Neutrophil (primary cell): ENCODE measurements around the gene SLC9A5.

Experiments used
- H3K27ac ChIP-seq: fragments of 200-600 bp; sonication (generic); 2 replicates; pipeline ENCODE4 v1.5.1; 2016; ENCODE audit warnings: mild to moderate bottlenecking, moderate library complexity
- H3K27me3 ChIP-seq: fragments of 200-600 bp; sonication (generic); 2 replicates; pipeline ENCODE4 v1.6.0; 2016; ENCODE audit warnings: mild to moderate bottlenecking
- H3K36me3 ChIP-seq: fragments of 200-600 bp; sonication (generic); 2 replicates; pipeline ENCODE4 v1.5.1; 2017
- H3K4me1 ChIP-seq, 2 experiments: fragments of 200-600 bp in 1 of 2; sonication (generic) in 1 of 2; 1 replicate in 1 of 2; 2 replicates in 1 of 2; pipeline versions ENCODE4 v1.5.1 to v1.6.1; 2013 to 2016; ENCODE audit warnings: low read depth in 1 of 2, low read length in 1 of 2, mild to moderate bottlenecking in 1 of 2, moderate library complexity in 1 of 2; ENCODE audit not compliant: control insufficient read depth in 1 of 2, insufficient read depth in 1 of 2
- H3K4me3 ChIP-seq, 2 experiments: fragments of 200-600 bp in 1 of 2; sonication (generic) in 1 of 2; 1 replicate in 1 of 2; 2 replicates in 1 of 2; pipeline ENCODE4 v1.5.1; 2013 to 2016; ENCODE audit warnings: low read depth in 1 of 2, low read length in 1 of 2, mild to moderate bottlenecking in 1 of 2, moderate library complexity in 1 of 2
- H3K9me3 ChIP-seq: fragments of 200-600 bp; sonication (generic); 2 replicates; pipeline ENCODE4 v1.5.1; 2016
- TF ChIP-seq, protein P1 (sequence below): fragments of 200-600 bp; sonication (generic); IDR thresholded peaks from 2 replicates; pipeline ENCODE4 v1.5.1; 2016; ENCODE audit warnings: antibody characterized with exemption

The SLC9A5 gene

DNA sequence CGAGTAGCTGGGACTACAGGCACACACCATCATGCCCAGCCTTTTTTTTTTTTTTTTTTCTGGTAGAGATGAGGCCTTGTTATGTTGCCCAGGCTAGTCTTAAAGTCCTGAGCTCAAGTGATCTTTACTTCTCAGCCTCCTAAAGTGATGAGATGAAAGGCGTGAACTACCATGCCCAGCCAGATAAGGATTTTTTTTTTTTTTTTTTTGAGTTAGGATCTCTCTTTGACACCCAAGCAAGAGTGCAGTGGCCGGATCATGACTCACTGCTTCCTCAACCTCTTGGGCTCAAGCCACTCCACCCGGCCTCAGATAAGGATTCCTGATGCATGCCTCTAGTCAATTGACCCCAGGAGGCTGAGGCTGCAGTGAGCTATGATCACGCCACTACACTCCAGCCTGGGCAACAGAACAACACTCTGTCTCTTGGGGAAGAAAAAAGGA is 19.4 kb downstream of the SLC9A5 start:
- Histone ChIP-seq H3K4me3 (no peak overlapping the region), H3K9me3 (no peaks in the 10 kb centered on the region), H3K27ac (no peak overlapping the region), H3K4me1 (no peaks in the 10 kb centered on the region), H3K36me3 (no peaks in the 10 kb centered on the region), H3K27me3 (peaks cover 21% of the 10 kb centered on the region)
- TF ChIP-seq, protein P1, sequence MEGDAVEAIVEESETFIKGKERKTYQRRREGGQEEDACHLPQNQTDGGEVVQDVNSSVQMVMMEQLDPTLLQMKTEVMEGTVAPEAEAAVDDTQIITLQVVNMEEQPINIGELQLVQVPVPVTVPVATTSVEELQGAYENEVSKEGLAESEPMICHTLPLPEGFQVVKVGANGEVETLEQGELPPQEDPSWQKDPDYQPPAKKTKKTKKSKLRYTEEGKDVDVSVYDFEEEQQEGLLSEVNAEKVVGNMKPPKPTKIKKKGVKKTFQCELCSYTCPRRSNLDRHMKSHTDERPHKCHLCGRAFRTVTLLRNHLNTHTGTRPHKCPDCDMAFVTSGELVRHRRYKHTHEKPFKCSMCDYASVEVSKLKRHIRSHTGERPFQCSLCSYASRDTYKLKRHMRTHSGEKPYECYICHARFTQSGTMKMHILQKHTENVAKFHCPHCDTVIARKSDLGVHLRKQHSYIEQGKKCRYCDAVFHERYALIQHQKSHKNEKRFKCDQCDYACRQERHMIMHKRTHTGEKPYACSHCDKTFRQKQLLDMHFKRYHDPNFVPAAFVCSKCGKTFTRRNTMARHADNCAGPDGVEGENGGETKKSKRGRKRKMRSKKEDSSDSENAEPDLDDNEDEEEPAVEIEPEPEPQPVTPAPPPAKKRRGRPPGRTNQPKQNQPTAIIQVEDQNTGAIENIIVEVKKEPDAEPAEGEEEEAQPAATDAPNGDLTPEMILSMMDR = no peak

DNA sequence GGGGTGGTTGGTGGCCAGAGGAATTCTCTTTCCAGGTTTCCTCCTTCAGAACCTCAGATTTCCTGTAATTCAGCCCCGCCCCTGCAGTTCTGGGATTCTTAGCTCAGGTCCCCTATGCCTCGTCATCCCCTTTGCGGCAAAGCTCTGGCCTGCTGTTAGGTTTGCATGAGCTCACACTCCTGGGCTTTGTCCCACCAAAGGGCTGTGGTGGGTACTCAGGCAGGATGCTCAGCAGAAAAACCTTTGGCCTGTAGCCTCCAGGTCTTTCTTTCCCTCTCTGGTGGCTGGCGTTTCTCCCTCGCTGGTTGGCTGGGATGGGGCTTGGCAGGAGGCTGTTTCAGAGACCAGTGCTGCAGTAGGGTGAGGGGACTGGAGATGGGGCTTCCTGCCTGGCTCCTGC is 21.0 kb downstream of the SLC9A5 start:
- peaks cover 16% of the 10 kb centered on the region for H3K27me3 ChIP-seq
- H3K4me1 ChIP-seq = no peaks in the 10 kb centered on the region
- no peaks in the 10 kb centered on the region for H3K36me3 ChIP-seq
- TF ChIP-seq, protein P1 = no peak
- no peaks in the 10 kb centered on the region for H3K9me3 ChIP-seq
- no peak overlapping the region for H3K27ac ChIP-seq
- H3K4me3 ChIP-seq = no peak overlapping the region

DNA sequence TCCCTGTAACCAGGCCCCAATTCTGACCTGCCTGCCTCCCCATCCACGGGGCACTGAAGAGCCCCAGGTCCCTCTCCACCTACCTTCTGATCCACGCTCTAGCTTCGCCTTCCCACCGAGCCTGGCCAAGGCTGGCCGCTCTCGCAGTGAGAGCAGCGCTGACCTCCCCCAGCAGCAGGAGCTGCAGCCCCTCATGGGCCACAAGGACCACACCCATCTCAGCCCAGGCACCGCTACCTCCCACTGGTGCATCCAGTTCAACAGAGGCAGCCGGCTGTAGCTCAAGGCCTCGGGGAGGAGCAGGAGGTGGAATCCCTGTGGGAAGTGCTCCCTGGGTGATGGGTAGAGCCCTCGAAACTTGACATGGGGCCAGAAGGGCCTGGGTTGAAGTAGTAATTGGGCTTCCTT is 22.2 kb downstream of the SLC9A5 start:
- H3K27ac ChIP-seq = no peak overlapping the region
- no peaks in the 10 kb centered on the region for H3K36me3 ChIP-seq
- TF ChIP-seq, protein P1 = no peak
- H3K27me3 ChIP-seq = peaks cover 13% of the 10 kb centered on the region
- H3K9me3 ChIP-seq = no peaks in the 10 kb centered on the region
- H3K4me3 ChIP-seq = no peak overlapping the region
- no peaks in the 10 kb centered on the region for H3K4me1 ChIP-seq

DNA sequence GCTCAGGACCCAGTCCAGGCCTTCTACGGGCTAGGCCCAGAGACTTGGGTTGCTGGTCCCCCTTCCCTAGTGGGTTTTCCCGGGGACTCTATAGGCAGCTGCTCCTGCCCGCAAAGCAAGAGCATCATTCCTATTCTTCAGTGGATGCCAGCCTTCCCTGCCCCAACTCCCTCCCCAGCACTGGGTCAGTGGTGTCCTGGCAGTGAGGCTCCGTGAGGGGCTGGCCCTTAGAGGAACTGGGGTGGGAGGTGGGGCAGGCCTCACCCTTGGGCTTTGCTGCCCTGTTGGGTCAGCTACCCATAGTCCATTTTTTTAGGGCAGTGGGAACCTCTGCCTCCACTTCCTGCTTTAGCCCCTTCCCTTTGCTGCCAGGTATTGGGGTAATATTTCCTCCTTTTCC is 22.7 kb downstream of the SLC9A5 start:
- TF ChIP-seq, protein P1 = no peak

DNA sequence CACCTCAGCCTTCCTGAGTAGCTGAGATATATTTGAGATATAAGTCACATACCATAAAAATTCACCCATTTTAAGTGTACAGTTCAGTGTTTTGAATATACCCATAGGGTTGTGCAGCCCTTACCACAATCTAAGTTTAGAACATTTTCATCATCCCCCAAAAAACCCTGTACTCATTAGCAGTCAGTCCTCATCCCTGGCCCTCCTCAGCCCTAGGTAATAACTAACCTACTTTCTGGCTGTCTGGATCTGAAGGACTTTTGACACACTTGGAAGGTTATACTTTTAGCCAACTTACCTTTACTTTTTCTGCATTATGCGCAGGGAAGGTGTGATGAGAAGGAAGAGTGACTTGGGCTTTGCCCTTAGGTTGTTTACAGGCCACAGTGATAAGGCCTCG is 26.5 kb downstream of the SLC9A5 start:
- Histone ChIP-seq H3K4me1 (peaks cover 10 to 14% of the 10 kb centered on the region in 2 experiments), H3K4me3 (no peak overlapping the region), H3K27me3 (peaks cover 8% of the 10 kb centered on the region), H3K9me3 (no peaks in the 10 kb centered on the region), H3K27ac (no peak overlapping the region), H3K36me3 (no peaks in the 10 kb centered on the region)
- TF ChIP-seq, protein P1 = no peak

More for the DNA sequence above, 22.7 kb downstream of the SLC9A5 start:
- Histone ChIP-seq H3K36me3 (no peaks in the 10 kb centered on the region), H3K4me1 (no peaks in the 10 kb centered on the region), H3K27ac (no peak overlapping the region), H3K27me3 (peaks cover 13% of the 10 kb centered on the region), H3K4me3 (no peak overlapping the region), H3K9me3 (no peaks in the 10 kb centered on the region)
